ENCODE measurements around the gene SLC4A4.

SLC4A4 gene

GRCh38 chr4:71356924-71357663, 18.3 kb downstream of the SLC4A4 start:
- DNase-seq (ENCODE audit: extremely low read depth in 1 of 2, low read depth in 1 of 2), result no peak

GRCh38 chr4:71360844-71361243, 22.0 kb downstream of the SLC4A4 start:
- DNase-seq (ENCODE audit: extremely low read depth in 1 of 2, low read depth in 1 of 2), result no peak

GRCh38 chr4:71361476-71361875, 22.7 kb downstream of the SLC4A4 start:
- no peak for DNase-seq (ENCODE audit: extremely low read depth in 1 of 2, low read depth in 1 of 2)

- no peak for DNase-seq (ENCODE audit: extremely low read depth in 1 of 2, low read depth in 1 of 2)
Measured at GRCh38 chr4:71366766-71367165, 27.9 kb downstream of the SLC4A4 start.

- no peak for DNase-seq (ENCODE audit: extremely low read depth in 1 of 2, low read depth in 1 of 2)
Measured at GRCh38 chr4:71367546-71367945, 28.7 kb downstream of the SLC4A4 start.

GRCh38 chr4:71368906-71369305, 30.1 kb downstream of the SLC4A4 start:
- no peak for DNase-seq (ENCODE audit: extremely low read depth in 1 of 2, low read depth in 1 of 2)

- no peak for DNase-seq (ENCODE audit: extremely low read depth in 1 of 2, low read depth in 1 of 2)
Measured at GRCh38 chr4:71369536-71369935, 30.7 kb downstream of the SLC4A4 start.

- no peak for DNase-seq (ENCODE audit: extremely low read depth in 1 of 2, low read depth in 1 of 2)
Measured at GRCh38 chr4:71375494-71375893, 36.7 kb downstream of the SLC4A4 start.

- no peak for DNase-seq (ENCODE audit: extremely low read depth in 1 of 2, low read depth in 1 of 2)
Measured at GRCh38 chr4:71377561-71377960, 38.7 kb downstream of the SLC4A4 start.

GRCh38 chr4:71379126-71379525, 40.3 kb downstream of the SLC4A4 start:
- DNase-seq (ENCODE audit: extremely low read depth in 1 of 2, low read depth in 1 of 2), result no peak

- no peak for DNase-seq (ENCODE audit: extremely low read depth in 1 of 2, low read depth in 1 of 2)
Measured at GRCh38 chr4:71380788-71381187, 42.0 kb downstream of the SLC4A4 start.

- DNase-seq (ENCODE audit: extremely low read depth in 1 of 2, low read depth in 1 of 2), result no peak
Measured at GRCh38 chr4:71382125-71382899, 43.5 kb downstream of the SLC4A4 start.

GRCh38 chr4:71382900-71383560, 44.2 kb downstream of the SLC4A4 start:
- DNase-seq (ENCODE audit: extremely low read depth in 1 of 2, low read depth in 1 of 2), result no peak

GRCh38 chr4:71383984-71384383, 45.2 kb downstream of the SLC4A4 start:
- no peak for DNase-seq (ENCODE audit: extremely low read depth in 1 of 2, low read depth in 1 of 2)

GRCh38 chr4:71389149-71389827, 50.5 kb downstream of the SLC4A4 start:
- no peak for DNase-seq (ENCODE audit: extremely low read depth in 1 of 2, low read depth in 1 of 2)

- no peak for DNase-seq (ENCODE audit: extremely low read depth in 1 of 2, low read depth in 1 of 2)
Measured at GRCh38 chr4:71392109-71392508, 53.3 kb downstream of the SLC4A4 start.

- DNase-seq (ENCODE audit: extremely low read depth in 1 of 2, low read depth in 1 of 2), result no peak
Measured at GRCh38 chr4:71396382-71396781, 57.6 kb downstream of the SLC4A4 start.

- DNase-seq (ENCODE audit: extremely low read depth in 1 of 2, low read depth in 1 of 2), result no peak
Measured at GRCh38 chr4:71400810-71401209, 62.0 kb downstream of the SLC4A4 start.

GRCh38 chr4:71402616-71403015, 63.8 kb downstream of the SLC4A4 start:
- DNase-seq (ENCODE audit: extremely low read depth in 1 of 2, low read depth in 1 of 2), result no peak

- DNase-seq (ENCODE audit: extremely low read depth in 1 of 2, low read depth in 1 of 2), result no peak
Measured at GRCh38 chr4:71404049-71404448, 65.2 kb downstream of the SLC4A4 start.

- no peak for DNase-seq (ENCODE audit: extremely low read depth in 1 of 2, low read depth in 1 of 2)
Measured at GRCh38 chr4:71405791-71406190, 67.0 kb downstream of the SLC4A4 start.

Measured in stimulated activated CD8-positive, alpha-beta memory T cell treated with anti-CD3 and anti-CD28 coated beads, Interleukin-7, amount 100 ng/mL, for 48 hours (primary cell).